GM21723 (cell line): ENCODE data around the gene NAV3.

Experiments
- ATAC-seq: cut with Tn5 transposase; IDR thresholded peaks from one replicate; pipeline ENCODE4 v1.9.1; 2021; ENCODE audit warnings: mild to moderate bottlenecking, moderate library complexity; ENCODE audit not compliant: unreplicated experiment

NAV3 gene

DNA sequence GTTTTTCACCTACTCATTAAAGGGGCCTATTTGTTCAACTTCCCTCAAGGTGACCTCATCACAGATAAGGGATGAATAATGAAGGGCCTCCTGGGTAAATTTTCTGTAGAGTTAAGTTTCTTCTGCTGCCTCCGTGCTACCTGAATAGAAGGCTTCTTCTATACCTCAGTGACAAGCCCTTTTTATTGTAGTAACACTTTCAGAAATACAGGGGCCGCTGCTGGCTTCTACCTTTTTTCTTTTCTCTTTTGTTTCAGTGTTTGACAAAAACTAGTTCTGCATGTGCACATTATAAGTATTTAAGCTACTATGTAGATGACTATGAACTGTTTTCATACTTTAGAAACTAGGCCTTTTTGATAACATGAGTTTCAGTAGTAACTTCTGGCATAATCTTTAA, 207.0 kb downstream of the NAV3 start:
- no peak for ATAC-seq

DNA sequence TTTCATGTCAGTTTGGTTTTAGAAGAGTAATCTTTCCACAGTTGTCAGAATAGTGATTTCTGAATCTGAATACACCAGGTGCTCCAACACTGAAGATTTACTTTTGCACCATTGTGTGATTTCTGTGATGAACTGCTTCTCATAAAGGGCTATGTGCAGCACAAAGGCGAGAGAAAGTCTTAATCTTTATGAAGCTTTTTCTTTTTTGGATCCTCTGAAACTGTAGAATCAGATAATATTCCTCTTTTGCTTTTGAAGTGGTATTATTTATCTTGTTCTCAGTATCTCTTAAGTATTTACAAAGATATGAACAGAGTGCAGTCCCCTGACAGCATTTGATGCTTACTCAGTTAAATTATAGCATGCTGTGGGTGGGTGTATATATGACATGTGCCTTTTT, 207.8 kb downstream of the NAV3 start:
- no peak for ATAC-seq

DNA sequence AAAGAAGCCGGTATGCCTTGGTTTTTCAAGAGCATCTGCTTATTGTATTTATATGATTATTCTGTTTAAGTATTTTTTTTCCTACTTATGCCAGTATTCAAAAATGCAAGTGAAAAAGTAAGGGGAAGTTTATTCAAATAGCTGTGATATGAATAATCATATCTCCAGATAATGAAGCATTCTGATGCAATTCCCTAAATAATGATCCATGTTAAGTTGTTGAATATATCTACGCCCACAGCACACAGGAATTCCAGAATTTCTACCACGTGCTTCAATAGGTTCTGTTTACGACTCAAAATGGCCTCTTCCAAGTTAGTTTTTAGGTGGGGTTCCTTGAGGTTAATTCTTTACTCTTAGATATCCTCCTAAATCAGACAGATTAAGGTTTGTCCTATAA, 208.3 kb downstream of the NAV3 start:
- ATAC-seq = no peak

DNA sequence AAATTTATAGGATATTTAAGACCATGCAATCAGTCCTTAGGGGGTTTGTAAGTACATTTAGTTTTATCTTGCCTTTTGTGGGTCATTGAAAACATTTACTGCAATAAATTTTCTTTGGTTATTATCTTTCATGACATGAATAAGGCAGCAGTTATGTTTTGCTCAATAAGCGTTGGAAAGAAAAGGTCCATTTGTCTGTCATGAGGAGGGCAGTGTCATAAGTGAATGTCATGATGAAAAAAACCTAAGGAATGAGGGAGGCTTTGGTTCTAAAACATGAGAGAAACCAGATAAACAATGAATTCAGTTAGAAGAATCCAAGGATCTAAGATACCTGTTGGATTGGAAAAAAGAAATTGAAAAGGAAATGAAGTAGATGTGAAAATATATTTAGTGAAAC, 209.4 kb downstream of the NAV3 start:
- ATAC-seq = no peak

DNA sequence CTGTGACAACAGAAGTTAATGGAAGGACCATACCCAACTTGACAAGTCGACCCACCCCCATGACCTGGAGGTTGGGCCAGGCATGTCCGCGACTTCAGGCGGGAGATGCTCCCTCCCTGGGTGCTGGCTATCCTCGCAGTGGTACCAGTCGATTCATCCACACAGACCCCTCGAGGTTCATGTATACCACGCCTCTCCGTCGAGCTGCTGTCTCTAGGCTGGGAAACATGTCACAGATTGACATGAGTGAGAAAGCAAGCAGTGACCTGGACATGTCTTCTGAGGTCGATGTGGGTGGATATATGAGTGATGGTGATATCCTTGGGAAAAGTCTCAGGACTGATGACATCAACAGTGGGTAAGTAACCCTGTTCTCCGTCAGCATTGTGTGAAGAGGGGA, 220.1 kb downstream of the NAV3 start:
- no peak for ATAC-seq

DNA sequence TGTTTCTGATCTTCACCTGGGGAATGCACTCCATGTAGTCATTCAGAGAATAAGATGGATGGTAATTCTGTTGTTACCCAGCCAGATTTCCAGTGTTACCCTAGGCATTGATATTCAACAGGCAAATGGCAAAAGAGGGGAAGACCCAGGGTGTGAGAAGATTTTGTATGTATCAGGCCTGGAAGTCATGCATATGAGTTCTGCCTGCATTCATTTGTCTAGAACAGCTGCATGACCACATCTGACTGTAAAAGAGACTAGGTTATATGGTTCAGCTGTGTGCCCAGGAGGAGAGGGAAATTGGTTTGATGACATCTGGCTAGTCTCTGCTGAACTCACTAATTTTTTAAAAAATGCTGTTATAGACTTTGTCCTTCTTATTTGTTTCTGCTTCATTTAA, 224.9 kb downstream of the NAV3 start:
- ATAC-seq = no peak

DNA sequence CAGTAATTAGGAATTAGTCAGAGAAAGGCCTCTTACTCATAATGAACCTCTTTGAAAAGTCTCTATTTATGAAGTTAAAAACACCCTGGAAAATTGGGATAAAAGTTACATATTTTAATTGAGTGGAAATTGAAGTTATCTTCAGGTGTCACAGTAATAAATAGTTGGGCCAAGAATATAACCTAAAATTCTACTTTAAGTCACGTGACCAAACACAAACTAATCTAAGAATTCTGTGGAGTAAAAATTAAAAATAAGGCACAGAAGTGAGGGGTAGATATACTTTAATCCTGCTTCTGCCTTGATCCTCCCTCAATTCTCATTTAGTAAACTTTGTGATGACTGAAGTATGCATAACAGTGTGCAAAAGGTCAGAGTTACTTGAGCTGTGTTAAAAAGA, 226.4 kb downstream of the NAV3 start:
- no peak for ATAC-seq

DNA sequence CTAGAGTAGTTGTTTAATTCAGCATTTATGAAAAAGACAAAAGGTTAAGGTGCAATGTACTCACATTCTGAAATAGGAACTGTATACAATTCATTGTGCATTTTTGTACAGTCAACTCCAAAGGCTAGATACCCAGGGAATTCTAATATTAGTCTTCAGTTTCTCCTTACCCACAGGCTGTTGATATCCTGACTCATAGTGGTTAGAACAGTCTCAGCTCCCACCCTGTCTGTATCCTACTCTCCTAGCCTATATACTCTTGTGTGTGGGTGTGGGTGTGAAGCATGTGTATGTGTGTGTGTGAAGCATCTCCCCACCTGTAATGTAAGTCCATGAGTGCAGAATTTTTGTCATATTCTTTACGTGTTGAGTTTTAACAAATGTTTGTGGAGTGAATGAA, 229.5 kb downstream of the NAV3 start:
- no peak for ATAC-seq

DNA sequence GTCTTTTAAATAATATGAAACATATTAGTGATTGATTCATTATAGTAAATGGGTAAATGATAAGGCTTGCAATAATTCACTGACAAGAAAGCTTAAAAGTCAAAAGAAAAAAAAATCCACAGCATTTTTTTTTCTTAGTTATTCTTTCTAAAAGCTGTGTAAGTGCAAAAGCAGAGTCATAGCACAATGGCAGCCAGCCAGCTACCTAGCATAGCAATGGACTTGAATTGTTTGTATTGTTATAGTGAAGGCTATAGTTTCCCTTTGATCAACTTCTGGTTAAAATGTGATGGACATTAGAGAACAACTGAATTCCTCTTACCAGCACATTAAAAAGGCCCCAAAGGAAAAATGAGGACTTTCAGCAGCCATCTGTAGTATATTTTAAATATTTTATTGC, 232.1 kb downstream of the NAV3 start:
- no peak for ATAC-seq

DNA sequence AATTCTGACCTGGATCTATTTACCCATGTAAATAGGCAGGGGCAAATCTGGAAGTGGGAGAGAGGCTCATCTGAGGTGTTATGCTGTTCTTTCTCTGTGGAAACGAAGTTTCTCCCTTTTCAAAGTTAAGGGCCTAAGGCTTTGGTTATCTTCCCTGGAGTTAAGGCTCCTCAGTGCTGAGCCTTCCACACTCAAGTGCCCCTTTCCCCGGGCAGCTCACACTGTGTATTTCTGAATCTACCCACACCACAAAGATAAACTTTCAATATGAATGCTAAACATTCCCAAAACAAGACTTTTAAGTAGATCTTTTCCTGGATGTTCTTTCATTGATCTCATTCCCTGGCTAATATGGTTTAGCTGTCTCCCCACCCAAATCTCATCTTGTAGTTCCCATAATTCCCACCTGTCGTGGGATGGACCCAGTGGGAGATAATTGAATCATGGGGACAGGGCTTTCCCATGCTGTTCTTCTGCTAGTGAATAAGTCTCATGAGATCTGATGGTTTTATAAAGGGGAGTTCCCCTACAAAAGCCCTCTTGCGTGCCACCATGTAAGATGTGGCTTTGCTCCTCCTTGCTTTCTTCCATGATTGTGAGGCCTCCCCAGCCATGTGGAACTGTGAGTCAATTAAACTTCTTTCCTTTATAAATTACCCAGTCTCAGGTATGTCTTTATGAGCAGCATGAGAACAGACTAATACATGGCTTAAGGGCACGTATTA, 251.1 kb downstream of the NAV3 start:
- no peak for ATAC-seq

DNA sequence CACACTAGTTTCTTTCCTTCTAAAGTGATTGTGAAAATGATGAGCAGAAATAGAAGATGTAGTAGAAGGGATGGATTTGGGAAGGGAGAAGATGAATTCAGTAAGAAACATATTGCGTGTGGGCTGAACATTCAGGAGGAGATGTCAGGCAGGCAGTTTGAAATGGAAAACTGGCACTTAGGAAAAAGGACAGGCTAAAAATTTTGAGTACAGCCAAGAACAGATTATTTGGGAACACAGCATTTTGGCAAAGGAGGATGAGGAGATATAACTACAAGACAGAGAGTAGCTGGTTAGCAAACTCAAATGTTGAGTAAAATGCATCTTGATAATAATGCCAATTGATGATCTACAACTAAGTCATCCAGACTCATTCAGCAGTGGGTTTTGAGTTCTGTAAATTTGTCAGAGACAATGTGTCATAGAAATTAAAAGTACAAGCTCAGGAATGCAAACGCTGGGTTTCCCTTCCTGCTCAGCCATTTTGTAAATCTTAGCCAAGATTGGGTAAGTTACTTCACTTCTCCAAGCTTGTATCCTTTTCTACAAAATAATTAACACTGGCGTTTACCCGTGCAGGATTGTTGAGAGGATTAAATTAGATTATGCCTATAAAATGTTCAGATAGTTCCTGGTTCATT, 255.0 kb downstream of the NAV3 start:
- ATAC-seq = no peak

DNA sequence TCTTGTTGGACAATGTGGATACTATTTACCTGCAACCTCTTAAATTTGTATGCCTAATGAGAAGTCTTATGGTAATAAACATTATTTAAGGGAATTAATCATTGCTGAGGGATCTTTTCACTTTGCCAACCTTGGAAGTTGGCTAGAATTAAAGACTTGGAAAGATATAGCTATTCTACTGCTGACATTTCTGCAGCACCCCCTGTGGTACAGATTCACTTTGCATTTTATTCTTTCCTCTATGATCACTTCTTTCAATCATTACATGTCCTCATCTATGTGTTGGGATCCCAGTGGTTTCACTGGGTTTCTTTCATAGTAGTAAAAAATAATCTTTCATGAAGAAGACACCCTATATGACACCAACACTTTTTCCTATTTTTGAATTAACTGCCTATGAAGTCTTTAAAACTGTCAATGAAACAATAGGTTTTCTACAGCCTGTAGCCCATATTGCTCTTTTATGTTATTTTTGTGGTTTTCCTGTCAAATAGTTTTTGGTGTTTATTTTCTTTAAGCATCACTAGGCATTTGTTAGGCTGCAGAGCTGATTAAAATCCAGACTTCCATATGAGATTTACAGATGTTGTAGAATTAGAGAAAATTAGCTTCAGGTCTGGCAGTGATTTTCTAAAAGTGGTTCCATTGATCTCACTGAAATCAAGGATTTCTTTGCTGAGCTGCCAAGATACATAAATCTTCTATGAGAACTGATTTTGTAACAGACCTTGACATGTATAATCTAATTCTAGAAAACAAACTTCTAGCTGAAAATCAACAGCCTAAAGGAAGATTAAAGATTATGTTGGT, 256.1 kb downstream of the NAV3 start:
- no peak for ATAC-seq

DNA sequence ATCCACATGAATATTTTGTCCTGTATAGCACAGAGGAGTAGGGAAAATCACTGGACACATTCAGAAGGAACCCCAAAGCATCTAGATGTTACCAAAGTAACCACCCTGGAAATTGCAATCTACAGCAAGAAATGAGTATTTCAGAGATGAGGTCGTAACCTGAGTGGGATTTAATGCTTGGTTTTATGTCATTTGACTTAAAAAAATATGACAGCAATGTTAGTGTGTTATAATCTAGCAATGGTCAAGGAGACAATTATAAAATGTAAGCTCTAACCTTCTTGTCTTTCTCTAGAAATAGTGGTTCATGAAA, 256.6 kb downstream of the NAV3 start:
- no peak for ATAC-seq

DNA sequence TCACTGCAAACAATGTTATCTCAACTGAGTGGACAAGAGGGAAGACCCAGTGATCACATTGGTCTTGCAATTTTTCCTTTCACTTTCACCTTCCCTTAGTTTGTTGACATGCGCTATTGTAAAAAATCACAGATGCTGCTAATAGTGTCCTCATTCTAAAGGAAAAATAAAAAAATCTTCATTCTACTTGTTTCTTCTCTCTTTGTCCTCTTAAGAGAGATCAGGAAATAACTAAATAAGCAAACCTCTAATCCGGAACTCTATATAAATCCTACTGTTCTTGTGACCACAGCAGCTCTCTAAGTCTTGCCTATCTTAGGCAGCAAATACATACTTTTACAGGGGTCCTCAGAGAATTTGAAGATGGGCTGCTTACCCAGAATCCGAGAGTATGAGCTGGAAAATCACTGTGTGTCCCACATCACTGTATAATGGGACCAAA, 257.7 kb downstream of the NAV3 start:
- ATAC-seq = no peak

DNA sequence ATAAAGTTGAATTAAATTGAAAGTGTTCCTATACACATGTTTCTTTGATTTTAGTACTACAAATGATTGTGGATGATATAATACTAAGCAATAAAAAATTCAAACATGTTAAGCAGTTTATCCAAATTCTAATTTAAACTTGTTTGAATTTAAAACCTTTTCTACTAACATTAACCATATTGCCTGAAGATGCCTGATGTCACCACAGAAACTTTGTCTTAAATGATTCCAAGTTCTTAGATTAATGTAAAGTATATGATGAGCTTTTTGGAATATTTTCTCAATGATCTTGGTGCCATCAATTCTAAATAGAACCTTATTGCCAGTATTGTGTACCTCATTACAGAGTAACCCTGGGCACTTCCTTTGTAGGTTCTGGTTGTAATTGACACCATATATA, 259.6 kb downstream of the NAV3 start:
- ATAC-seq = no peak

DNA sequence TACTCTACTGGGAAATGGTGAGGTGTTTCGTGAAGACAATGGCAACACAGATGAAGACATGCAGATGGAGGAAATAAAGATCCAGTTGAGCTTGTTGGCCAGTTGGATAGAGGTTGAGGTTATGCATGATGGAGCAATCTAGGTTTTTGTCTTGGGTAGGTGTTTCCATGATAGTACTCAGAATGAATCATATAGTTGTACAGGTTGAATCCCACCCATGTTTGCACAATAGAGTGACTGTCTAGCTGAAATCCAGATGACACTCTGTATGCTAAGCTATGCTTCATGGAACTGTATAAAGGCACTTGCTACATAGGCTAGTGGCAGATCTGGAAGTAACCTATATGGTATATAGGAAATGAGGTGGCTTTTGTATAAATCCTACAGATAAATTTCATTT, 264.9 kb downstream of the NAV3 start:
- no peak for ATAC-seq

DNA sequence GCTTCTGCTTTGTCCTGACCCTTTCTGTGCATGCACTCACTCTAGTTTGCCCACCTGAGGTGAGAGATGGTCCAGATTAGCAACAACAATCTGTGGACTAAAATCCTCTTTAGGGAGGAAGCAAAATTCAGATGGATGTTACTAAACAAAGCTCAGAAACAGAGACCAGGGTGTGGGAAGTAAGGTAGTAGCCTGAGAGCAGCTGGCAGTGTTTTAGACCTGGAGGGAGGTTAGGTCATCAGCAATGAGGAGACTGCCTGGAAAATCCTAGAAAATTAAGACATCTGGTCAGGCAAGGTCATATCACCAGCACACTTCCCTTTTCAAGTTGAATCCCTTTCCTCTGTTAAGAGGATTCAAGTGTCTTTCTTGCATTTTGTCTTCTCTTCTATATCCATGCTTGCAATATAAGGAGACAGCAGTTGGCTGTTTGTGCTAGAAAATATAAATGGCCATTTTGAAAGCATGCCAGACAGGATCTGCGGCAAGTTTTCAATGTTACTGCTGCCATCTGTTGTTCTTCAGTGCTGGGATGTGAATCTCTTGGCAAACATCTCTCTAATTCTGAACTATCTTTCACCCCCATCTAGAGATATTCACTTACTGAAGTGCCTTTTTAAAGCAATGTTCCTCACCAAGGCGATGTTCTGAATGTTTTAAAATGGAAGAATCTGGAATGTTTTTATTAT, 266.4 kb downstream of the NAV3 start:
- no peak for ATAC-seq

DNA sequence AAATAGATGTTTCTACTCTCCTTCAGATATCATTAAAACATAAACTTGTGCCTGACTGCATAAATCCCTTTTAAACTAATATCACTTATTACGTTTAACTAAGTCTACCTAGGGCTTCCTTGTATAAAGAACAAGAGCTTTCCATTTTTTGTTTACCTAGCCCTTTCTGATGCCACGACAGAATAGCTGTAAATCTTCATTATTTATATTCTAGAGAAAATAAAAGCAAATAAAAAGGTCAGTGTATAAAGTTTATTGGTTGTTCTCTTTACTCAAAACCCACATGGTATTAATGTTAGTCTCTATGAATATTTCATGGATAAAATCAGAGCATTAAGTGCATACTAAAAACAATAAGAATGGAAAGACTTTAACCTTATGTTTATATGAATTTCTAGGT, 269.1 kb downstream of the NAV3 start:
- ATAC-seq = no peak

DNA sequence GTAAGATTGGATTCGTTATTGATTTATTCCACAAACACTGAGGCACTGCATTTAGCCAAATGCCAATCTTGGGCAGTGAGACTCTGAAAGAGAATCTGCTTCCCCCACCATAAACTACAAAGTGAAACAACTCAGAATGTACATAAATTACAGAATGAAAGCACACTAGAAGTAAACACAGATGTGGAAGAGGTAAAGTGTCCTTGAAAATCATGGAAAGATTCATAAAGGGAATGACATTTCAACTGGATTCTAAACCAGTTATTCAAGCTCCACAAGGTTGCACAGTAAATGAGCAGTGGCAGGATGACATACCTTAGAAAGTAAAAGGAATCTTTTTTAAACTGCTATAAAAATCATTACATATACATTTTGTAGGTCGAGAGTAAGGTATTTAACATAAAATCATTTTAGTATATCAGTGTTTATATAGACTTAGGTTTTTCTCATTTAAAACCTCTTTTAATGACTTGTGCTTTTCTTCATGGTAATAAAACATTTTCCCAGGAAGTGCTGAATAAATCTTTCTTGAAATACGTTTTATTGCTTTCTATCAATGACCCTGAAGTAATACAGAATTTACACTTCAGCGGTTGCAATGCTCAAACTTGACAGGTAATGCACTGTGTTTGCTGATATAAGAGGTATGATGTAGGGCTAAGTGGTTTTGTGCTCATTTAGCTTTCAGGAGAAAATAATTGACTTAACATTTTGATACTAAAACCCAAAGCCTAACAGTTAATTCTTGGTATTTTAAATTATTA, 270.6 kb downstream of the NAV3 start:
- no peak for ATAC-seq

DNA sequence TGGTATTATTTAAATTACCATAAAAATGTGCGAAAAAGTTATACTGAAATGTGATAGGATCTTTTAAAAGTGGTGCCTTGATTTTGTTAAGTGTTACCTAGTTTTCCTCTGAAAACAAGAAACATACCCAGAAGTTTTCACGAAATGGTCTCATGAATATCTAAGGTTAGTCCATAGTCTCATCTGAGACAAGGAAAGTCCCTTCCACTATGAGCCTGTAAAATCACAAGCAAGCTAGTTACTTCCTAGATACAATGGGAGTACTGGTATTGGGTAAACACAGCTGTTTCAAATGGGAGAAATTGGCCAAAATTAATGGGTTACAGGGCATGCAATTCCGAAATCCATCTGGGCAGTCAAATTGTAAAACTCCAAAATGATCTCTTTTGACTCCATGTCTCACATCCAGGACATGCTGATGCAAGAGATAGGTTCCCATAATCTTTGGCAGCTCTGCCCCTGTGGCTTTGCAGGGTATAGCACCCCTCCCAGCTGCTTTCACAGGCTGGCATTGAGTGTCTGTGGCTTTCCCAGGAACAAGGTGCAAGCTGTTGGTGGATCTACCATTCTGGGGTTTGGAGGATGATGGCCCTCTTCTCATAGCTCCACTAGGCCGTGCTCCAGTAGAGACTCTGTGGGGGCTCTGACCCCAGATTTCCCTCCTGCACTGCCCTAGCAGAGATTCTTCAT, 271.4 kb downstream of the NAV3 start:
- no peak for ATAC-seq
